SK-N-SH (cell line): ENCODE data around the gene KMT5B. TPM values are rescaled to one million over a fixed set of nuclear protein-coding genes. Genes with fewer than 3 reads are reported as not detected.

Source experiments
- CTCF ChIA-PET: fragments of 300-600, 350-600 bp; formaldehyde crosslinking; extraction: SDS; loops from one replicate; lab custom pipeline; 2021; lab: Yijun Ruan, JAX
- POLR2A ChIA-PET: fragments of 350-600 bp; sonication (Branson Sonifier 250); formaldehyde crosslinking; extraction: SDS; loops from one replicate; lab custom pipeline; 2020; ENCODE audit warnings: antibody characterized with exemption, inconsistent platforms; lab: Yijun Ruan, JAX
- DNase-seq: peaks from one replicate; pipeline ENCODE4 v3.0.0; 2012
- H2AFZ ChIP-seq: fragments of 200-600 bp; sonication (generic); 2 replicates; pipeline ENCODE4 v1.8.1; 2016; ENCODE audit warnings: antibody characterized with exemption, mild to moderate bottlenecking, low read depth
- H3F3A ChIP-seq: fragments of 200-600 bp; sonication (generic); replicated peaks from 2 replicates; pipeline ENCODE3; 2016; ENCODE audit warnings: antibody characterized with exemption, mild to moderate bottlenecking; ENCODE audit not compliant: insufficient read depth
- H3K27ac ChIP-seq, 2 experiments: fragments of 200-500 bp in 1 of 2; fragments of 200-600 bp in 1 of 2; sonication (Bioruptor generic) in 1 of 2; sonication (generic), shearing (Covaris generic) in 1 of 2; 2 replicates each; pipeline versions ENCODE4 v1.5.1 to v1.6.1; 2014 to 2016; ENCODE audit warnings: low read depth in 2 of 2, inconsistent platforms in 1 of 2, low read length in 1 of 2, mild to moderate bottlenecking in 1 of 2, mixed read lengths in 1 of 2
- H3K27me3 ChIP-seq: fragments of 200-600 bp; sonication (generic), shearing (Covaris generic); 2 replicates; pipeline ENCODE4 v1.6.1; 2016; ENCODE audit warnings: mixed run types; ENCODE audit not compliant: insufficient read depth
- H3K36me3 ChIP-seq, 2 experiments: fragments of 200-500 bp in 1 of 2; fragments of 200-600 bp in 1 of 2; sonication (Bioruptor generic) in 1 of 2; sonication (generic) in 1 of 2; replicated peaks in 1 of 2; 2 replicates each; pipeline versions ENCODE3 to v1.5.1; 2014 to 2016; ENCODE audit warnings: low read length in 1 of 2, mild to moderate bottlenecking in 1 of 2; ENCODE audit not compliant: insufficient read depth in 2 of 2, control insufficient read depth in 1 of 2
- H3K4me1 ChIP-seq, 2 experiments: fragments of 200-500 bp in 1 of 2; fragments of 200-600 bp in 1 of 2; sonication (Bioruptor generic) in 1 of 2; sonication (generic), shearing (Covaris generic) in 1 of 2; 2 replicates each; pipeline versions ENCODE4 v1.5.1 to v1.6.1; 2014 to 2016; ENCODE audit warnings: low read depth in 1 of 2, low read length in 1 of 2, mixed run types in 1 of 2; ENCODE audit not compliant: insufficient read depth in 2 of 2, control insufficient read depth in 1 of 2
- H3K4me2 ChIP-seq: fragments of 200-600 bp; sonication (generic), shearing (Covaris generic); 2 replicates; pipeline ENCODE4 v1.6.1; 2017; ENCODE audit warnings: mixed run types
- H3K4me3 ChIP-seq, 2 experiments: fragments of 200-500 bp in 1 of 2; fragments of 200-600 bp in 1 of 2; sonication (Bioruptor generic) in 1 of 2; sonication (generic), shearing (Covaris generic) in 1 of 2; 2 replicates each; pipeline versions ENCODE4 v1.5.1 to v1.8.1; 2014 to 2016; ENCODE audit warnings: low read depth in 2 of 2, inconsistent platforms in 1 of 2, low read length in 1 of 2, mild to moderate bottlenecking in 1 of 2, mixed read lengths in 1 of 2, moderate library complexity in 1 of 2
- H3K79me2 ChIP-seq: fragments of 200-600 bp; sonication (generic); 2 replicates; pipeline ENCODE4 v1.8.1; 2017; ENCODE audit warnings: mild to moderate bottlenecking; ENCODE audit not compliant: insufficient read depth
- H3K9ac ChIP-seq: fragments of 200-600 bp; sonication (generic); 2 replicates; pipeline ENCODE4 v1.6.1; 2017; ENCODE audit warnings: mixed run types
- H3K9me2 ChIP-seq: fragments of 200-600 bp; sonication (generic); 2 replicates; pipeline ENCODE4 v1.6.1; 2017; ENCODE audit warnings: mixed run types
- H3K9me3 ChIP-seq: fragments of 200-600 bp; sonication (generic); 2 replicates; pipeline ENCODE4 v1.6.1; 2017; ENCODE audit warnings: mixed run types, mild to moderate bottlenecking, moderate library complexity
- H4K20me1 ChIP-seq: fragments of 200-600 bp; sonication (generic); 2 replicates; pipeline ENCODE4 v1.6.1; 2017; ENCODE audit warnings: mild to moderate bottlenecking, mixed run types; ENCODE audit not compliant: insufficient read depth
- CHD2 ChIP-seq: fragments of 150-350 bp; IDR thresholded peaks from 2 replicates; pipeline ENCODE4 v1.6.1; 2018; ENCODE audit warnings: low read length; ENCODE audit not compliant: partially characterized antibody
- CTCF ChIP-seq: fragments of 200-600 bp; sonication (generic); IDR thresholded peaks from 2 replicates; pipeline ENCODE4 v1.6.1; 2017; ENCODE audit warnings: antibody characterized with exemption, mild to moderate bottlenecking, moderate library complexity
- ELF1 ChIP-seq: IDR thresholded peaks from 2 replicates; pipeline ENCODE4 v1.4.0; 2012
- EP300 ChIP-seq, 2 experiments: IDR thresholded peaks; 2 replicates each; pipeline versions ENCODE4 v1.4.0 to v1.6.1; 2012; ENCODE audit warnings: borderline replicate concordance in 1 of 2, low read depth in 1 of 2, low read length in 1 of 2
- IRF3 ChIP-seq: fragments of 150-350 bp; IDR thresholded peaks from 2 replicates; pipeline ENCODE4 v1.6.1; 2016; ENCODE audit warnings: mild to moderate bottlenecking, low read depth, low read length
- MAX ChIP-seq: IDR thresholded peaks from 2 replicates; pipeline ENCODE4 v1.4.0; 2012; ENCODE audit warnings: low read depth
- MEF2A ChIP-seq: IDR thresholded peaks from 2 replicates; pipeline ENCODE4 v1.4.0; 2012; ENCODE audit warnings: low read depth, borderline replicate concordance
- NRF1 ChIP-seq: IDR thresholded peaks from 2 replicates; pipeline ENCODE4 v1.6.1; 2012; ENCODE audit warnings: low read depth, mild to moderate bottlenecking, low read length
- PBX3 ChIP-seq: IDR thresholded peaks from 2 replicates; pipeline ENCODE4; 2012
- REST ChIP-seq: IDR thresholded peaks from 2 replicates; pipeline ENCODE4 v1.6.1; 2012; ENCODE audit warnings: mild to moderate bottlenecking, low read depth, low read length, moderate library complexity
- SIN3A ChIP-seq: IDR thresholded peaks from 2 replicates; pipeline ENCODE4 v1.6.1; 2012; ENCODE audit warnings: low read depth, mild to moderate bottlenecking, low read length, moderate library complexity, borderline replicate concordance
- SMC3 ChIP-seq: IDR thresholded peaks from 2 replicates; pipeline ENCODE4 v1.6.1; 2012; ENCODE audit warnings: low read depth, low read length, improper control_type of control experiment
- TEAD4 ChIP-seq: IDR thresholded peaks from 2 replicates; pipeline ENCODE4 v1.4.0; 2012; ENCODE audit warnings: mild to moderate bottlenecking, borderline replicate concordance; ENCODE audit not compliant: insufficient read depth
- USF2 ChIP-seq: fragments of 150-350 bp; IDR thresholded peaks from 2 replicates; pipeline ENCODE4 v1.6.1; 2017; ENCODE audit warnings: antibody characterized with exemption, low read length, low read depth, borderline replicate concordance
- WGBS: methylation state at CpG from one replicate; pipeline ENCODE4 v1.1.6; 2017; ENCODE audit warnings: low lambda C conversion rate; 5-methylcytosine and 5-hydroxymethylcytosine counted together
- polyA plus RNA-seq, 3 experiments: library from polyadenylated mRNA; depleted of rRNA; stranded (reverse); fragments of >200 nt; gene quantifications; 2 replicates each; pipeline ENCODE4 v1.2.3, GENCODE V29; 2012

Gene KMT5B
- polyA plus RNA-seq, 1 of the 3 experiments (the other 2 are of a cell fraction) = 10.4 TPM

- TF ChIP-seq CHD2 (no peak), MAX (no peak), USF2 (no peak), SMC3 (no peak), NRF1 (no peak), REST (no peak), IRF3 (no peak), ELF1 (no peak)
Observed at GRCh38 chr11:68186061-68186460, 27.0 kb downstream of the KMT5B start (continued).

- Histone ChIP-seq H3K4me3 (no peak overlapping the region), H3K4me1 (no peaks in the 10 kb centered on the region), H4K20me1 (no peaks in the 10 kb centered on the region), H3K4me2 (no peak overlapping the region), H3K9me2 (no peaks in the 10 kb centered on the region), H3K27ac (no peak overlapping the region), H3K9me3 (no peaks in the 10 kb centered on the region), H3K9ac (no peak overlapping the region), H2AFZ (no peak overlapping the region), H3K27me3 (no peaks in the 10 kb centered on the region), H3F3A (peaks cover 4% of the 10 kb centered on the region), H3K36me3 (peaks cover 54 to 79% of the 10 kb centered on the region in 2 experiments), H3K79me2 (0 out of 2 replicates have a peak, but pooled peaks cover 3% of the 10 kb centered on the region)
- WGBS = 97% methylated on average over 7 of the region's 7 CpGs
- ChIA-PET POLR2A (no interaction called here), CTCF (interaction anchor here (1.5 to 1.6 kb wide), 2 partner anchors 17 to 25 kb away, joined by 3 to 5 read pairs; no protein-coding TSS in a partner anchor)
- no peak for DNase-seq
- no peak for TF ChIP-seq MEF2A
- TF ChIP-seq TEAD4 = no peak
- TF ChIP-seq CTCF = no peak
- no peak for TF ChIP-seq MAX
- no peak for TF ChIP-seq REST
- TF ChIP-seq EP300 (IDR thresholded peaks at IDR 0.05; ENCODE audit: borderline replicate concordance in 1 of 2, low read depth in 1 of 2, low read length in 1 of 2) = no peak
- TF ChIP-seq SIN3A = no peak
- TF ChIP-seq PBX3 = no peak
Observed at GRCh38 chr11:68181719-68182451, 31.2 kb downstream of the KMT5B start.
